ENCODE results near the gene EFNA5. TPM values are rescaled to one million over a fixed set of nuclear protein-coding genes. Genes with fewer than 3 reads are reported as not detected.
A peak's percentile ranks its signal among the peaks of the same experiment; 100 is the strongest.

Gene EFNA5
- total RNA-seq, 1 experiment from 2014 or later, result 216 TPM

DNA sequence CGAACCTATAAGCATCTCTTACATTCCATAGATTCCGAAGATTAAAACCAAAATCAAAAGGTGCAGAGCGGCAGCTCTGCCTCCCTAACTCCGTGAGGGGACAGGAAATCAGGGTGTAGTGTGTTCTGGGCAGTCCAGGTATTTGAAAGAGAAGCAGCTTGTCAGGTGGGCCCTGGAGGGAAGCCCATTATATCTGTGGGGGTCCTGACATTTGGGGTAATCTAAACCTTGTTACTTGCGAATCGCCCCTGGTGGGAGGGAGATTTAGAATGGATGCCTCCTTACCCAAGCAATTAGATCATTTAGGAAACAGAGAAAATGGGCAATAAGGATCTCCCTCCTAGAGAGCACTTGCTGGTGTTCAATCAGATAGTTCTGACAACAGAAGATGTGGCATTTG is 126.9 kb downstream of the EFNA5 start:
- no peak for DNase-seq
- CTCF ChIA-PET, result no interaction called here
- no TSS peak for BruUV-seq (replicated peaks)
- H3K4me3 Mint-ChIP-seq (ENCODE audit: low read depth, unreplicated experiment), result no peak overlapping the region
- intact Hi-C loops (cut with micrococcal nuclease; ENCODE audit: unreplicated experiment), result loop anchor here (2.0 kb wide), 2 partner anchors 29 to 69 kb away; no protein-coding TSS in a partner anchor
- peaks cover 80% of the 10 kb centered on the region for H3K4me1 Mint-ChIP-seq (ENCODE audit: low read depth, unreplicated experiment)
- H3K27me3 Mint-ChIP-seq (ENCODE audit: unreplicated experiment), result no peaks in the 10 kb centered on the region
- peaks cover 47% of the 10 kb centered on the region for H3K36me3 Mint-ChIP-seq (ENCODE audit: insufficient read depth, unreplicated experiment)
- TF ChIP-seq, protein P1, sequence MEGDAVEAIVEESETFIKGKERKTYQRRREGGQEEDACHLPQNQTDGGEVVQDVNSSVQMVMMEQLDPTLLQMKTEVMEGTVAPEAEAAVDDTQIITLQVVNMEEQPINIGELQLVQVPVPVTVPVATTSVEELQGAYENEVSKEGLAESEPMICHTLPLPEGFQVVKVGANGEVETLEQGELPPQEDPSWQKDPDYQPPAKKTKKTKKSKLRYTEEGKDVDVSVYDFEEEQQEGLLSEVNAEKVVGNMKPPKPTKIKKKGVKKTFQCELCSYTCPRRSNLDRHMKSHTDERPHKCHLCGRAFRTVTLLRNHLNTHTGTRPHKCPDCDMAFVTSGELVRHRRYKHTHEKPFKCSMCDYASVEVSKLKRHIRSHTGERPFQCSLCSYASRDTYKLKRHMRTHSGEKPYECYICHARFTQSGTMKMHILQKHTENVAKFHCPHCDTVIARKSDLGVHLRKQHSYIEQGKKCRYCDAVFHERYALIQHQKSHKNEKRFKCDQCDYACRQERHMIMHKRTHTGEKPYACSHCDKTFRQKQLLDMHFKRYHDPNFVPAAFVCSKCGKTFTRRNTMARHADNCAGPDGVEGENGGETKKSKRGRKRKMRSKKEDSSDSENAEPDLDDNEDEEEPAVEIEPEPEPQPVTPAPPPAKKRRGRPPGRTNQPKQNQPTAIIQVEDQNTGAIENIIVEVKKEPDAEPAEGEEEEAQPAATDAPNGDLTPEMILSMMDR (IDR thresholded peaks at IDR 0.05; ENCODE audit: unreplicated experiment), result no peak
- no peaks in the 10 kb centered on the region for H3K9me3 Mint-ChIP-seq (ENCODE audit: low read depth, unreplicated experiment)
- peak overlapping the region; percentile 87 for H3K27ac Mint-ChIP-seq (ENCODE audit: unreplicated experiment)

DNA sequence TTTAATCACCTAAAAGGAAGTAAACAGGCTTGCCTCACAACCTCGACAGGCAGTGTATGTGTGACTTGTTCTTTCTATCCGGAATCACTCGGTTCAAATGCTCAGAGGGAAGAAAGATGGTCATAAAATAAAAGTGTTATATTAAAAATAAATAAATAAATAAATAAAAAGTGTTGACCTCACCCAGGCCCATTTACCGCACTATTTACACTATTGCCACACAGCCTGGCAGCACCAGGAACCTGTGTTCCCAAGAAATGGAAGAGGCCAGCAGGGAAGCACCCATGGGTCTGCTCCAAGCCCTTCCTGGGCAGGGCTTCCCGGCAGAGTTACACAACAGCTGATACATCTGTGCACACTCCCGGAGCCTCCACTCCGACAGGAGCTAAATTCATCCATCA is 127.9 kb downstream of the EFNA5 start:
- H3K4me3 Mint-ChIP-seq (ENCODE audit: low read depth, unreplicated experiment), result peak overlapping the region; percentile 56
- intact Hi-C loops (cut with micrococcal nuclease; ENCODE audit: unreplicated experiment), result loop anchor here (2.0 kb wide), 2 partner anchors 30 to 68 kb away; no protein-coding TSS in a partner anchor
- DNase-seq, result peak; percentile 73
- H3K9me3 Mint-ChIP-seq (ENCODE audit: low read depth, unreplicated experiment), result no peaks in the 10 kb centered on the region
- peaks cover 82% of the 10 kb centered on the region for H3K4me1 Mint-ChIP-seq (ENCODE audit: low read depth, unreplicated experiment)
- TF ChIP-seq, protein P1 (IDR thresholded peaks at IDR 0.05; ENCODE audit: unreplicated experiment), result no peak
- H3K27ac Mint-ChIP-seq (ENCODE audit: unreplicated experiment), result peak overlapping the region; percentile 87
- H3K36me3 Mint-ChIP-seq (ENCODE audit: insufficient read depth, unreplicated experiment), result peaks cover 55% of the 10 kb centered on the region
- BruUV-seq (replicated peaks), result no TSS peak
- no peaks in the 10 kb centered on the region for H3K27me3 Mint-ChIP-seq (ENCODE audit: unreplicated experiment)
- CTCF ChIA-PET, result interaction anchor here (1.0 to 1.4 kb wide), 3 partner anchors 14 to 73 kb away, joined by 3 to 7 read pairs (median 5); no protein-coding TSS in a partner anchor

DNA sequence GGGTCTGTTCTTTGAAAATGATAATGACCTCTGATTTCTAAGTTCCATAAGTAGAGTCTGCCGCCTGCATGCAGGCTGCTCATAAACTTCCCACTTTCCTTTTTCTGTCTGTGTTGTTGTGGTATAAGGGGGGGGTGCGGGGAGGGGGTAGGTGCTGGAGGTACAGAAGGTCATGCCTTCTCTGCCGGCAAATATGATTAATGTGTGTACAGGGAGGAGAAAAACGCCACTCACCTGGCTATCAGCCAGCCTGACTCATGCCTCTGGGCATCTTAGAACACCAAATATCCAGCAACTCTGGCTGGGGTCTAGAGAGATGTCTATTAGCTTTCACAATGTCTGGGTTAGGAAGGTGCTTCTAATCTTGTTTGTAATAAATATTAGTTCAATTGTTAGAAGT is 128.3 kb downstream of the EFNA5 start:
- Mint-ChIP-seq H3K4me3 (ENCODE audit: low read depth, unreplicated experiment) (peak overlapping the region; percentile 56), H3K27ac (ENCODE audit: unreplicated experiment) (peak overlapping the region; percentile 87), H3K27me3 (ENCODE audit: unreplicated experiment) (no peaks in the 10 kb centered on the region), H3K4me1 (ENCODE audit: low read depth, unreplicated experiment) (peaks cover 86% of the 10 kb centered on the region), H3K36me3 (ENCODE audit: insufficient read depth, unreplicated experiment) (peaks cover 59% of the 10 kb centered on the region), H3K9me3 (ENCODE audit: low read depth, unreplicated experiment) (no peaks in the 10 kb centered on the region)
- TF ChIP-seq, protein P1 (IDR thresholded peaks at IDR 0.05; ENCODE audit: unreplicated experiment), result no peak
- intact Hi-C loops (cut with micrococcal nuclease; ENCODE audit: unreplicated experiment), result loop anchor here (2.0 kb wide), 2 partner anchors 30 to 68 kb away; no protein-coding TSS in a partner anchor
- DNase-seq, result peak; percentile 89
- BruUV-seq (replicated peaks), result no TSS peak
- CTCF ChIA-PET, result interaction anchor here (1.0 to 1.4 kb wide), 3 partner anchors 15 to 73 kb away, joined by 3 to 7 read pairs (median 5); no protein-coding TSS in a partner anchor

DNA sequence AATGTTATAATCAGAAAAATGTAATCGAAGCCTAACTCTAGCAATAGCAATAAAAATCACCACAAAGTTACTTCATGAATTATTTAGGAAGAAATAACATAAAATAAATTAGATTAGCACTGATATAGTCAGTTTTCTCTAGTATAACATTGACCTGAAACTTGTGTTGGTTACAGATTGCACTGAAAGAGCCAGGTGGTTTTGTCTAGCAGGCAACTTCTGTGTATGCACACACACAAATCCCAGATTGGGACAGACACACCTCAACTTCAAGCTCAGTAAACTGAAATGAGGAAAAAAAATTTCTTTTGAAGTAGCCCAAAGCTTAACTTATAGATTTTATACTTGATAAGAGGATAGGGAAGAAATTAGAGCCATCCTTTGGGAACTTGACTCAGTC is 129.3 kb downstream of the EFNA5 start:
- H3K9me3 Mint-ChIP-seq (ENCODE audit: low read depth, unreplicated experiment), result no peaks in the 10 kb centered on the region
- H3K36me3 Mint-ChIP-seq (ENCODE audit: insufficient read depth, unreplicated experiment), result peaks cover 53% of the 10 kb centered on the region
- no peaks in the 10 kb centered on the region for H3K27me3 Mint-ChIP-seq (ENCODE audit: unreplicated experiment)
- H3K4me3 Mint-ChIP-seq (ENCODE audit: low read depth, unreplicated experiment), result no peak overlapping the region
- no peak for DNase-seq
- CTCF ChIA-PET, result no interaction called here
- intact Hi-C loops (cut with micrococcal nuclease; ENCODE audit: unreplicated experiment), result no loop called here
- no TSS peak for BruUV-seq (replicated peaks)
- TF ChIP-seq, protein P1 (IDR thresholded peaks at IDR 0.05; ENCODE audit: unreplicated experiment), result no peak
- peaks cover 88% of the 10 kb centered on the region for H3K4me1 Mint-ChIP-seq (ENCODE audit: low read depth, unreplicated experiment)
- H3K27ac Mint-ChIP-seq (ENCODE audit: unreplicated experiment), result peak overlapping the region; percentile 87

Data from Calu3 (cell line).